HepG2 (cell line): ENCODE data around the gene HEYL. TPM values are rescaled to one million over a fixed set of nuclear protein-coding genes. Genes with fewer than 3 reads are reported as not detected.

ENCODE experiments used
- ATAC-seq: fragments of 200-7000 bp; cut with Tn5 transposase; 3 replicates; pipeline ENCODE4 v1.9.1; 2020; ENCODE audit warnings: mild to moderate bottlenecking, moderate library complexity
- BruUV-seq: library from RNA; stranded (reverse); fragments of 400-500 nt; replicated peaks from 2 replicates; lab custom pipeline; 2021; lab: Mats Ljungman, UMichigan
- CTCF ChIA-PET: fragments of 300-600 bp; formaldehyde crosslinking; extraction: SDS; loops from one replicate; lab custom pipeline; 2021; ENCODE audit warnings: low total read pairs, inconsistent platforms, low intra/inter-chr PET ratio; lab: Yijun Ruan, JAX
- POLR2A ChIA-PET: fragments of 350-600 bp; sonication (Branson Sonifier 250); formaldehyde crosslinking; loops from one replicate; lab custom pipeline; 2020; ENCODE audit warnings: antibody characterized with exemption, inconsistent platforms; lab: Yijun Ruan, JAX
- DNase-seq: peaks from one replicate; pipeline ENCODE4 v3.0.0-alpha.2; 2015; ENCODE audit warnings: low spot score
- FAIRE-seq: peaks from 3 replicates; lab custom pipeline; 2011; peaks lifted over from hg19 to GRCh38; lab: Jason Lieb, UNC
- H2AFZ ChIP-seq: one replicate; pipeline ENCODE4 v1.6.1; 2011; ENCODE audit warnings: low read length, inconsistent platforms
- H3K27ac ChIP-seq: fragments of 300-600 bp; 3 replicates; pipeline ENCODE4 v1.8.0; 2011; ENCODE audit warnings: mixed run types, mild to moderate bottlenecking, mixed read lengths, low read length, inconsistent platforms; ENCODE audit not compliant: insufficient read depth; ENCODE audit errors: extremely low read length
- H3K27me3 ChIP-seq, 2 experiments: fragments of 200-600 bp in 1 of 2; 2 replicates in 1 of 2; 3 replicates in 1 of 2; pipeline versions ENCODE4 v1.6.0 to v1.8.0; 2011; ENCODE audit warnings: low read length in 2 of 2, mild to moderate bottlenecking in 2 of 2, moderate library complexity in 2 of 2, inconsistent platforms in 1 of 2; ENCODE audit not compliant: insufficient read depth in 2 of 2, control insufficient read depth in 1 of 2
- H3K36me3 ChIP-seq, 2 experiments: fragments of 200-600 bp in 1 of 2; replicated peaks in 1 of 2; 2 replicates in 1 of 2; 3 replicates in 1 of 2; pipeline versions ENCODE4 v1.5.1 to v1.8.0; 2011; ENCODE audit warnings: low read length in 2 of 2, inconsistent platforms in 1 of 2; ENCODE audit not compliant: insufficient read depth in 2 of 2, control insufficient read depth in 1 of 2
- H3K4me1 ChIP-seq: 2 replicates; pipeline ENCODE4 v1.5.1; 2012; ENCODE audit warnings: low read length, inconsistent platforms; ENCODE audit not compliant: insufficient read depth
- H3K4me2 ChIP-seq: 2 replicates; pipeline ENCODE4 v1.6.0; 2011; ENCODE audit warnings: low read depth, low read length, inconsistent platforms
- H3K4me3 ChIP-seq, 3 experiments: fragments of 200-600 bp in 1 of 3; sonication (generic), shearing (Covaris generic) in 1 of 3; replicated peaks in 1 of 3; 2 replicates each; pipeline ENCODE4 v1.5.1; 2011 to 2016; ENCODE audit warnings: low read length in 3 of 3, inconsistent platforms in 2 of 3, low read depth in 2 of 3, mild to moderate bottlenecking in 2 of 3, control low read depth in 1 of 3, mixed read lengths in 1 of 3; ENCODE audit not compliant: insufficient read depth in 1 of 3
- H3K79me2 ChIP-seq: one replicate; pipeline ENCODE4 v1.6.1; 2011; ENCODE audit warnings: low read length, inconsistent platforms; ENCODE audit not compliant: insufficient read depth
- H3K9ac ChIP-seq: 2 replicates; pipeline ENCODE4 v1.6.0; 2011; ENCODE audit warnings: mild to moderate bottlenecking, low read depth, low read length, inconsistent platforms; ENCODE audit not compliant: insufficient read depth
- H3K9me3 ChIP-seq: 2 replicates; pipeline ENCODE4 v1.5.1; 2012; ENCODE audit warnings: mild to moderate bottlenecking, low read length
- H4K20me1 ChIP-seq: 2 replicates; pipeline ENCODE4 v1.6.0; 2011; ENCODE audit warnings: inconsistent platforms, mild to moderate bottlenecking, low read length, moderate library complexity; ENCODE audit not compliant: insufficient read depth
- E2F2 ChIP-seq: sonication (generic); formaldehyde crosslinking; IDR thresholded peaks from 2 replicates; pipeline ENCODE4 v1.4.0; 2020; ENCODE audit warnings: missing genetic modification reagents, borderline replicate concordance
- MXD4 ChIP-seq: IDR thresholded peaks from 2 replicates; pipeline ENCODE4 v1.6.1; 2016; ENCODE audit warnings: mild to moderate bottlenecking, missing biosample characterization, missing genetic modification reagents
- PRMT3 ChIP-seq: sonication (generic); formaldehyde crosslinking; IDR thresholded peaks from 2 replicates; pipeline ENCODE4 v1.8.1; 2022; ENCODE audit warnings: low read depth, mild to moderate bottlenecking, moderate library complexity, missing genetic modification reagents, borderline replicate concordance
- SRSF4 ChIP-seq: fragments of 200-400 bp; formaldehyde crosslinking; IDR thresholded peaks from one replicate; pipeline ENCODE4 v1.6.1; 2018; ENCODE audit warnings: mild to moderate bottlenecking, low read depth, low read length, moderate library complexity; ENCODE audit not compliant: poor library complexity, severe bottlenecking
- ZNF839 ChIP-seq: sonication (generic); formaldehyde crosslinking; IDR thresholded peaks from 2 replicates; pipeline ENCODE4 v1.4.0; 2020; ENCODE audit warnings: missing genetic modification reagents, mild to moderate bottlenecking, borderline replicate concordance
- ZSCAN31 ChIP-seq: sonication (generic); formaldehyde crosslinking; IDR thresholded peaks from 2 replicates; pipeline ENCODE4 v1.5.0; 2020; ENCODE audit warnings: low read depth, mild to moderate bottlenecking, missing genetic modification reagents
- WGBS: methylation state at CpG from one replicate; pipeline ENCODE4 v1.1.6; 2017; ENCODE audit warnings: low lambda C conversion rate; 5-methylcytosine and 5-hydroxymethylcytosine counted together
- in situ Hi-C: cut with HindIII; loops from 2 replicates; pipeline ENCODE4 v1.10.0; 2017; ENCODE audit warnings: low pct_unique_long_range_greater_than_20kb; ENCODE audit not compliant: extremely low pct_ligation_motif_present
- intact Hi-C: fragments of 100-400 bp; cut with micrococcal nuclease; formaldehyde crosslinking; loops from one replicate; pipeline ENCODE4 v1.10.0; 2022; ENCODE audit not compliant: unreplicated experiment
- polyA plus RNA-seq, 8 experiments: library from polyadenylated mRNA; depleted of rRNA in 3 of 8; stranded (reverse) in 7 of 8; unstranded in 1 of 8; fragments of >200 nt; fragmentation: Illumina TruSeq in 4 of 8; extraction: Trizol in 4 of 8; gene quantifications; 2 replicates each; pipeline versions ENCODE4 v1.2.1 to v1.2.3, GENCODE V29; 2011 to 2016; ENCODE audit warnings: low read depth in 4 of 8, missing spikeins in 1 of 8, mixed read lengths in 1 of 8; ENCODE audit not compliant: insufficient read depth in 1 of 8
- total RNA-seq, 5 experiments: library from RNA; depleted of rRNA; stranded (reverse); fragments of >200 nt; fragmentation: Illumina TruSeq; extraction: Trizol; gene quantifications; 2 replicates each; pipeline ENCODE4 v1.2.3, GENCODE V29; 2016; ENCODE audit warnings: low read depth in 1 of 5
- TF ChIP-seq, protein P1 (sequence below): sonication (generic); formaldehyde crosslinking; IDR thresholded peaks from 2 replicates; pipeline ENCODE4 v1.4.0; 2020; ENCODE audit warnings: missing genetic modification reagents, low read depth, mild to moderate bottlenecking, borderline replicate concordance

HEYL gene
- total and polyA plus RNA-seq, 2 of the 13 experiments (the other 11 are each of a cell fraction or from before 2014, with no cell fraction given) = 0.03 to 0.04 TPM

DNA sequence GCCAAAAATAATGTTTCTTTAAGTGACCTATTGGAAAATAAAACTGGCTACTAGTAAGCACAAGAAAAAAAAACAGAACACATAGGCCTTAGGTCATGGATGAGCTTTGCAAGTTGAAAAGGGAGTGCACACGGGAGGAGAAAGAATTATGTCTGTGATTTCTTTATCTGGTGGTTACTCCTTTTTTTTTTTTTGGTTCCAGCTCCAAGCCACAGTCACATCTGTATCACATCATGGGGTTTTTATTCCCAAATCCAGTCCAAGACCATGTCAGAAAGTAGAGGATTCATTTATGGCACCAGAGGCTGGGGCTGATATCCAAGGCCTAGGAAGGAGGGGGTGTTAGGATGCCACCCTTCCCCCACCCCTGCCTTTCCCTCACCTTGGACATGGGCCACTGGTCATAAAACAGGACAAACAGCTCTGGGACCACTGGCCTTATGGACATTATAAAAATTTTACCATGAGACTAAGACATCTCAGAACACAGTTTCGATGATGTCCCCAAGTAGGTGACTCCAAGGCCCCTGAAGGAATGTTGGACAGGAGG lies 10.3 kb upstream of the HEYL start:
- intact Hi-C loops = no loop called here
- no TSS peak for BruUV-seq
- FAIRE-seq = no peak

GRCh38 chr1:39648496-39648895 lies 9.1 kb upstream of the HEYL start:
- DNase-seq (no peak), FAIRE-seq (no peak), ATAC-seq (no peak)
- Histone ChIP-seq H3K27ac (no peak overlapping the region), H3K9me3 (no peaks in the 10 kb centered on the region), H2AFZ (no peak overlapping the region), H3K36me3 (no peaks in the 10 kb centered on the region), H3K9ac (no peak overlapping the region), H3K4me2 (no peak overlapping the region), H4K20me1 (no peaks in the 10 kb centered on the region), H3K79me2 (no peaks in the 10 kb centered on the region), H3K4me1 (no peaks in the 10 kb centered on the region), H3K27me3 (peaks cover 3 to 28% of the 10 kb centered on the region in 2 experiments; a peak in 4 of 5 replicates), H3K4me3 (no peak overlapping the region)
- CTCF ChIA-PET = no interaction called here
- POLR2A ChIA-PET = no interaction called here
- intact Hi-C loops (no loop called here), in situ Hi-C loops (no loop called here)
- no TSS peak for BruUV-seq
- 11% methylated on average over 1 of the region's 2 CpGs for WGBS
- TF ChIP-seq MXD4 (CRISPR knock-in tag) (no peak), E2F2 (CRISPR knock-in tag) (no peak), PRMT3 (CRISPR knock-in tag) (no peak), ZSCAN31 (no peak)
- TF ChIP-seq, protein P1, sequence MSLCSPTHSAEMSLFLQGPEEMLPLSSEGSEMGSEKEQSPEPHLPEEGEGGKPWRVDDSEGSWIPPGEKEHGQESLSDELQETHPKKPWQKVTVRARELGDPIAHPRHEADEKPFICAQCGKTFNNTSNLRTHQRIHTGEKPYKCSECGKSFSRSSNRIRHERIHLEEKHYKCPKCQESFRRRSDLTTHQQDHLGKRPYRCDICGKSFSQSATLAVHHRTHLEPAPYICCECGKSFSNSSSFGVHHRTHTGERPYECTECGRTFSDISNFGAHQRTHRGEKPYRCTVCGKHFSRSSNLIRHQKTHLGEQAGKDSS = no peak

More for the DNA sequence above, 10.3 kb upstream of the HEYL start:
- Histone ChIP-seq H3K4me2 (no peak overlapping the region), H3K9ac (no peak overlapping the region), H3K4me1 (no peaks in the 10 kb centered on the region), H3K9me3 (no peaks in the 10 kb centered on the region), H3K27me3 (peaks cover 3 to 35% of the 10 kb centered on the region in 2 experiments; a peak in 4 of 5 replicates), H3K36me3 (no peaks in the 10 kb centered on the region), H3K4me3 (no peak overlapping the region), H3K27ac (no peak overlapping the region), H4K20me1 (no peaks in the 10 kb centered on the region), H3K79me2 (no peaks in the 10 kb centered on the region), H2AFZ (no peak overlapping the region)
- TF ChIP-seq SRSF4 (no peak), ZNF839 (CRISPR knock-in tag) (no peak)
- 8% methylated on average over 2 of the region's 2 CpGs for WGBS
- ChIA-PET POLR2A (no interaction called here), CTCF (interaction anchor here (1.4 kb wide), 1 partner anchor 44 kb away, joined by 4 read pairs; no protein-coding TSS in a partner anchor)
- in situ Hi-C loops = loop anchor here (5.0 kb wide), 1 partner anchor 42 kb away; no protein-coding TSS in a partner anchor
- ATAC-seq (no peak), DNase-seq (no peak)
